Heart left ventricle (tissue), 13 donors: Measurements from ENCODE around the gene TJP3.

Experiments
- CTCF ChIP-seq, 12 donors: fragments of 200-600 bp; sonication (generic) in 4 of 12; IDR thresholded peaks; one replicate each; pipeline versions ENCODE4 v1.5.0 to v1.8.0; 2018 to 2022; ENCODE audit warnings: antibody characterized with exemption in 12 of 12, mild to moderate bottlenecking in 5 of 12
- POLR2A ChIP-seq, 2 donors: fragments of 450-650 bp; IDR thresholded peaks; one replicate each; pipeline ENCODE4 v1.6.1; 2017; ENCODE audit warnings: antibody characterized with exemption in 2 of 2, mild to moderate bottlenecking in 2 of 2, moderate library complexity in 2 of 2
- donor health status: ischemic (EF 13 %, LVEDD 7.1; RV severe dilation, severe dysfunction).
- donor health status: DM: no; HTN: yes; CAD: no.
- donor health status: DM: no; HTN: no; CAD: no.
- donor health status: ischemic (EF 25% LVEDD 6.9; RV normal size, moderate dysfunction).
- donor health status: ischemic (EF 25% LVEDD 5.7; RV mildly dilated, moderate dysfunction).
- donor health status: ischemic (EF 35%, LVEDD 5.7; RV mildly dilated, moderate dysfunction).
- donor health status: nonischemic (EF 11% LVEDD 7.7; RV severe dilation, severe dysfunction).
- donor health status: DM: yes; HTN: yes; CAD: no.
- donor health status: PGD.
- donor health status: ischemic (EF 29% LVEDD 5.4; RV normal size, mild dysfunction).
- donor health status: nonischemic (EF 23%, LVEDD 6.1; RV moderate dilation, normal function).

- no peak for TF ChIP-seq CTCF (IDR thresholded peaks at IDR 0.05)
- no peak for TF ChIP-seq POLR2A (IDR thresholded peaks at IDR 0.05)
These were observed 72.7 kb downstream of the TJP3 start for GRCh38 chr19:3780786-3781304.
